ENCODE measurements around the gene KRT9. TPM values are rescaled to one million over a fixed set of nuclear protein-coding genes. Genes with fewer than 3 reads are reported as not detected.

KRT9 gene
- total RNA-seq, 6 donors from 2014 or later: not detected

GRCh38 chr17:41581366-41582060, 9.7 kb upstream of the KRT9 start:
- Histone ChIP-seq H3K27ac (no peak overlapping the region), H3K4me3 (no peak overlapping the region), H3K36me3 (no peaks in the 10 kb centered on the region), H3K9me3 (no peaks in the 10 kb centered on the region), H3K4me1 (peaks cover 0 to 3% (median 0%) of the 10 kb centered on the region in 4 donors), H3K27me3 (no peaks in the 10 kb centered on the region)
- TF ChIP-seq EP300 (IDR thresholded peaks at IDR 0.05): no peak
- no peak for TF ChIP-seq POLR2AphosphoS5 (IDR thresholded peaks at IDR 0.05)
- DNase-seq (no peak), ATAC-seq (ENCODE audit: low FRiP score in 2 of 2) (no peak)
- 87 to 88% methylated on average over 4 of the region's 4 CpGs for WGBS, 2 donors

- ATAC-seq (ENCODE audit: low FRiP score in 2 of 2) (no peak), DNase-seq (no peak)
- H3K4me1 ChIP-seq: peaks cover 0 to 3% (median 0%) of the 10 kb centered on the region in 4 donors
These were observed 9.0 kb upstream of the KRT9 start for GRCh38 chr17:41580687-41581365.

GRCh38 chr17:41580244-41580575, 8.4 kb upstream of the KRT9 start:
- H3K27ac ChIP-seq: no peak overlapping the region
- H3K9me3 ChIP-seq: no peaks in the 10 kb centered on the region
- H3K36me3 ChIP-seq: no peaks in the 10 kb centered on the region
- no peak overlapping the region for H3K4me3 ChIP-seq
- no peak for ATAC-seq (ENCODE audit: low FRiP score in 2 of 2)
- 81 to 82% methylated on average over 2 of the region's 2 CpGs for WGBS, 2 donors
- no peak for DNase-seq
- no peaks in the 10 kb centered on the region for H3K27me3 ChIP-seq
- peaks cover 0 to 3% (median 0%) of the 10 kb centered on the region in 4 donors for H3K4me1 ChIP-seq
- no peak for TF ChIP-seq POLR2AphosphoS5 (IDR thresholded peaks at IDR 0.05)
- TF ChIP-seq EP300 (IDR thresholded peaks at IDR 0.05): no peak
- no peak for TF ChIP-seq CTCF (IDR thresholded peaks at IDR 0.05)
- no peak for TF ChIP-seq POLR2A (IDR thresholded peaks at IDR 0.05)

More at GRCh38 chr17:41580687-41581365, 9.0 kb upstream of the KRT9 start:
- H3K27ac ChIP-seq: no peak overlapping the region
- no peak for TF ChIP-seq EP300 (IDR thresholded peaks at IDR 0.05)
- TF ChIP-seq POLR2A (IDR thresholded peaks at IDR 0.05): no peak
- TF ChIP-seq POLR2AphosphoS5 (IDR thresholded peaks at IDR 0.05): no peak
- TF ChIP-seq CTCF (IDR thresholded peaks at IDR 0.05): no peak
- no peak overlapping the region for H3K4me3 ChIP-seq
- no peaks in the 10 kb centered on the region for H3K36me3 ChIP-seq
- no peaks in the 10 kb centered on the region for H3K27me3 ChIP-seq
- H3K9me3 ChIP-seq: no peaks in the 10 kb centered on the region
- 21 to 33% methylated on average over 1 of the region's 1 CpG for WGBS, 2 donors

GRCh38 chr17:41579484-41580243, 7.8 kb upstream of the KRT9 start:
- DNase-seq (peak in 1 of 2 donors; percentile 84), ATAC-seq (ENCODE audit: low FRiP score in 2 of 2) (peak; percentile 88 to 90)
- Histone ChIP-seq H3K4me1 (peaks cover 0 to 3% (median 0%) of the 10 kb centered on the region in 4 donors), H3K27me3 (no peaks in the 10 kb centered on the region), H3K36me3 (no peaks in the 10 kb centered on the region), H3K9me3 (no peaks in the 10 kb centered on the region), H3K27ac (no peak overlapping the region), H3K4me3 (no peak overlapping the region)
- 47% methylated on average over 16 to 18 of the region's 18 CpGs for WGBS, 2 donors
- TF ChIP-seq EP300 (IDR thresholded peaks at IDR 0.05) (no peak), CTCF (IDR thresholded peaks at IDR 0.05) (peak; percentile 73 to 87 (median 80))

GRCh38 chr17:41578971-41579370, 7.1 kb upstream of the KRT9 start:
- Histone ChIP-seq H3K27ac (no peak overlapping the region), H3K4me3 (no peak overlapping the region), H3K36me3 (no peaks in the 10 kb centered on the region), H3K4me1 (peaks cover 0 to 3% (median 0%) of the 10 kb centered on the region in 4 donors), H3K9me3 (no peaks in the 10 kb centered on the region), H3K27me3 (no peaks in the 10 kb centered on the region)
- DNase-seq (no peak), ATAC-seq (ENCODE audit: low FRiP score in 2 of 2) (no peak)
- TF ChIP-seq POLR2AphosphoS5 (IDR thresholded peaks at IDR 0.05) (no peak), POLR2A (IDR thresholded peaks at IDR 0.05) (no peak), CTCF (IDR thresholded peaks at IDR 0.05) (no peak), EP300 (IDR thresholded peaks at IDR 0.05) (no peak)
- WGBS, 2 donors: 62 to 73% methylated on average over 5 of the region's 5 CpGs

All from upper lobe of left lung (tissue), 6 donors.